ENCODE data around the gene ERF. TPM values are rescaled to one million over a fixed set of nuclear protein-coding genes. Genes with fewer than 3 reads are reported as not detected.

ERF gene
- total and polyA plus RNA-seq, 10 of the 15 experiments (the other 5 are each of a cell fraction or from before 2014, with no cell fraction given) = 0.02 to 51.8 (median 14.4) TPM

DNA sequence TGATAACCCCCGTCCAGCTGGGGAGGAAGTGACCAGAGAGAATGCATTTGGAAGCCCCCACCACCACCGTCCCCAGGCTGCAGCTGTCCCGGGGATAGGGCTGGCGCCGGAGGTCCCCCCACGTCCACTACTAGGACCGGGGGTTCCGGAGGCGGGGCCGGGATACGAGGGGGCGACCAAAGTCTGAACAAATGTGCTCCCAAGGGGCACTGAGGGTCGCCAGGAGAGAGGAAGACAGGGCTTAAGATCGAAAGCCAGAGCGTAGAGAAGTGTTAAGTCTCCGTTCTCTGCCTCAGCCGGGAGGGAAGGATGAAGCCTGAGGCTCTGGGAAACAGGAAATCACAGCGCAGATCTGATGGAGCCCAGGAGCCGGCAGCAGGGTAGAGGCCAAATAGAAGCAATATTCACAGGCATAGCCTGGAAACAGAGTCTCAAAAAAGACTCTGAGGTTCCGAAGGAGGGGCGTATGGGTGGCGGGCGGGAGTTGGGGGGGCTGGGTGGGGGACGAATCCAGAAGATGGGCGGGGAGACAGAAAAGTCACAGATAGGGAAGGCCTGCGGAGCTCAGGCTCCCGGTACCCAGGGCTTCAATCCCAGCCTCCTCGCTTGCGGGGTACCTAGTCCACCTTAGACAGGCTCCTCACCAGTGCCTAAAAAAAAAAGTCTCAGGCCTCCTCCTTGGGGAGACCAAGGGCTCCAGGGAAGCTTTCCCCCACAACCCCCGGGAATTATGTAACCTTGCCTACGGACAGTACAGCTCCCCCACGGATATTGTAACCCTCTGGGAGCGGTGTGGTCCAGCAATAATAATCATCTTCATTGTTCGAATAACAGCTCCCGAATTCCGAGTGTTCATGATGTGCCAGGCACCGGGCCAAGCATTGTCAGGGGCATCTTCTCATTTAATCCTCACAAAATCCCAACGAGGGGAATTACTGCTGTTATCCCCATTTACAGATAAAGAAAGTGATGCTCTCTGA lies 1.1 kb upstream of the ERF start:
- no peak for TF ChIP-seq MTA3 (IDR thresholded peaks at IDR 0.05; ENCODE audit: borderline replicate concordance, low read length)
- no peak for TF ChIP-seq MTA2 (IDR thresholded peaks at IDR 0.05; ENCODE audit: low read depth)
- TF ChIP-seq NR2C2 (IDR thresholded peaks at IDR 0.05; ENCODE audit: borderline replicate concordance, control insufficient read depth, insufficient read length, low read depth) = no peak
- no peak for TF ChIP-seq FOXK2 (IDR thresholded peaks at IDR 0.05)
- TF ChIP-seq, protein P1, sequence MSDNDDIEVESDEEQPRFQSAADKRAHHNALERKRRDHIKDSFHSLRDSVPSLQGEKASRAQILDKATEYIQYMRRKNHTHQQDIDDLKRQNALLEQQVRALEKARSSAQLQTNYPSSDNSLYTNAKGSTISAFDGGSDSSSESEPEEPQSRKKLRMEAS (IDR thresholded peaks at IDR 0.05; ENCODE audit: low read depth, low read length) = no peak
- no peak for TF ChIP-seq FOXM1 (IDR thresholded peaks at IDR 0.05; ENCODE audit: low read depth, low read length)
- TF ChIP-seq KLF5 (IDR thresholded peaks at IDR 0.05; ENCODE audit: partially characterized antibody) = no peak
- TF ChIP-seq TCF12 (IDR thresholded peaks at IDR 0.05; ENCODE audit: low read depth, low read length) = no peak
- TF ChIP-seq, protein P2, sequence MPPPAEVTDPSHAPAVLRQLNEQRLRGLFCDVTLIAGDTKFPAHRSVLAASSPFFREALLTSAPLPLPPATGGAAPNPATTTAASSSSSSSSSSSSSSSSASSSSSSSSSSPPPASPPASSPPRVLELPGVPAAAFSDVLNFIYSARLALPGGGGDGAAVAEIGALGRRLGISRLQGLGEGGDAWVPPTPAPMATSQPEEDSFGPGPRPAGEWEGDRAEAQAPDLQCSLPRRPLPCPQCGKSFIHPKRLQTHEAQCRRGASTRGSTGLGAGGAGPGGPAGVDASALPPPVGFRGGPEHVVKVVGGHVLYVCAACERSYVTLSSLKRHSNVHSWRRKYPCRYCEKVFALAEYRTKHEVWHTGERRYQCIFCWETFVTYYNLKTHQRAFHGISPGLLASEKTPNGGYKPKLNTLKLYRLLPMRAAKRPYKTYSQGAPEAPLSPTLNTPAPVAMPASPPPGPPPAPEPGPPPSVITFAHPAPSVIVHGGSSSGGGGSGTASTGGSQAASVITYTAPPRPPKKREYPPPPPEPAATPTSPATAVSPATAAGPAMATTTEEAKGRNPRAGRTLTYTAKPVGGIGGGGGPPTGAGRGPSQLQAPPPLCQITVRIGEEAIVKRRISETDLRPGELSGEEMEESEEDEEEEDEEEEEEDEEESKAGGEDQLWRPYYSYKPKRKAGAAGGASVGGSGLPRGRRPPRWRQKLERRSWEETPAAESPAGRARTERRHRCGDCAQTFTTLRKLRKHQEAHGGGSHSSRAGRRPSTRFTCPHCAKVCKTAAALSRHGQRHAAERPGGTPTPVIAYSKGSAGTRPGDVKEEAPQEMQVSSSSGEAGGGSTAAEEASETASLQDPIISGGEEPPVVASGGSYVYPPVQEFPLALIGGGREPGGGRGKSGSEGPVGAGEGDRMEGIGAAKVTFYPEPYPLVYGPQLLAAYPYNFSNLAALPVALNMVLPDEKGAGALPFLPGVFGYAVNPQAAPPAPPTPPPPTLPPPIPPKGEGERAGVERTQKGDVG (CRISPR knock-in tag; IDR thresholded peaks at IDR 0.05) = no peak
- TF ChIP-seq ZNF622 (IDR thresholded peaks at IDR 0.05) = no peak
- TF ChIP-seq HCFC1 (IDR thresholded peaks at IDR 0.05; ENCODE audit: low read length) = no peak
- TF ChIP-seq, protein P3, sequence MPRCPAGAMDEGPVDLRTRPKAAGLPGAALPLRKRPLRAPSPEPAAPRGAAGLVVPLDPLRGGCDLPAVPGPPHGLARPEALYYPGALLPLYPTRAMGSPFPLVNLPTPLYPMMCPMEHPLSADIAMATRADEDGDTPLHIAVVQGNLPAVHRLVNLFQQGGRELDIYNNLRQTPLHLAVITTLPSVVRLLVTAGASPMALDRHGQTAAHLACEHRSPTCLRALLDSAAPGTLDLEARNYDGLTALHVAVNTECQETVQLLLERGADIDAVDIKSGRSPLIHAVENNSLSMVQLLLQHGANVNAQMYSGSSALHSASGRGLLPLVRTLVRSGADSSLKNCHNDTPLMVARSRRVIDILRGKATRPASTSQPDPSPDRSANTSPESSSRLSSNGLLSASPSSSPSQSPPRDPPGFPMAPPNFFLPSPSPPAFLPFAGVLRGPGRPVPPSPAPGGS (IDR thresholded peaks at IDR 0.05; ENCODE audit: borderline replicate concordance, insufficient read depth, low read depth, low read length, poor library complexity, severe bottlenecking) = no peak
- TF ChIP-seq TCF3 (IDR thresholded peaks at IDR 0.05; ENCODE audit: borderline replicate concordance, insufficient read depth, low read depth, low read length) = no peak
- no peaks in the 10 kb centered on the region for H3K27me3 ChIP-seq (replicated peaks in 1 of 2; ENCODE audit: control insufficient read depth in 2 of 2, insufficient read depth in 2 of 2, low read length in 1 of 2)
- peak; percentile 27 for FAIRE-seq
- intact Hi-C loops (cut with micrococcal nuclease; ENCODE audit: unreplicated experiment) = loop anchor here (1.0 kb wide), 1 partner anchor 12 kb away; no protein-coding TSS in a partner anchor
- no peak overlapping the region for H3K27ac ChIP-seq (ENCODE audit: control insufficient read depth, insufficient read depth)
- no peaks in the 10 kb centered on the region for H3K36me3 ChIP-seq (ENCODE audit: control insufficient read depth in 2 of 2, insufficient read depth in 2 of 2, low read length in 1 of 2)
- peak overlapping the region; percentile 42 for H3K9ac ChIP-seq (ENCODE audit: control insufficient read depth, insufficient read depth, low read length)
- ChIA-PET RAD21 (ENCODE audit: unreplicated experiment) (interaction anchor here (0.7 to 1.5 kb wide), 2 partner anchors 24 to 150 kb away, joined by 3 to 6 read pairs; no protein-coding TSS in a partner anchor), CTCF (interaction anchor here (0.7 to 1.4 kb wide), 3 partner anchors 9 to 41 kb away, joined by 3 to 7 read pairs (median 3); no protein-coding TSS in a partner anchor), POLR2A (interaction anchor here (0.6 to 2.1 kb wide), 6 partner anchors 9 to 159 kb away, joined by 3 to 6 read pairs (median 4); partner anchors contain the start of gene GSK3A), SMC1A (ENCODE audit: uncharacterized antibody, unreplicated experiment) (interaction anchor here (0.6 to 1.7 kb wide), 2 partner anchors 14 to 63 kb away, joined by 3 to 5 read pairs; no protein-coding TSS in a partner anchor)
- no peak for ATAC-seq
- no TSS peak for BruUV-seq (replicated peaks)
- 24% methylated on average over 34 of the region's 38 CpGs for WGBS (ENCODE audit: insufficient coverage, insufficient replicate concordance, low lambda C conversion rate, missing lambda C conversion rate)
- H4K20me1 ChIP-seq (ENCODE audit: control insufficient read depth, insufficient read depth) = no peaks in the 10 kb centered on the region
- peak overlapping the region; percentile 83 for H3K4me3 ChIP-seq
- H3K79me2 ChIP-seq (ENCODE audit: control insufficient read depth, insufficient read depth, low read length) = peaks cover 35% of the 10 kb centered on the region
- peak overlapping the region; percentile 62 for H2AFZ ChIP-seq (ENCODE audit: control insufficient read depth, low read depth, low read length)
- no peak for DNase-seq (ENCODE audit: low read depth, low spot score)
- H3K4me2 ChIP-seq (ENCODE audit: control insufficient read depth, insufficient read depth) = peak overlapping the region; percentile 97
- in situ Hi-C loops (cut with MboI) = no loop called here
- no peaks in the 10 kb centered on the region for H3K9me3 ChIP-seq (replicated peaks; ENCODE audit: control insufficient read depth, insufficient read depth, low read length)
- H3K4me1 ChIP-seq (ENCODE audit: control insufficient read depth, insufficient read depth, low read length) = peaks cover 16% of the 10 kb centered on the region
